RWPE1 (cell line): ENCODE measurements around the gene CBR1.

ENCODE experiments used
- CTCF ChIA-PET: fragments of 350-600 bp; sonication (Branson Sonifier 250); formaldehyde crosslinking; extraction: SDS; loops from one replicate; lab custom pipeline; 2021; lab: Yijun Ruan, JAX
- POLR2A ChIA-PET: fragments of 400-600 bp; formaldehyde crosslinking; extraction: SDS; loops from one replicate; lab custom pipeline; 2020; ENCODE audit warnings: antibody characterized with exemption; ENCODE audit not compliant: low non-redundant PET; lab: Yijun Ruan, JAX
- DNase-seq: peaks from one replicate; pipeline ENCODE4 v3.0.0; 2012; ENCODE audit warnings: low spot score
- H3K27ac ChIP-seq: fragments of 450-650 bp; 2 replicates; pipeline ENCODE4 v1.5.1; 2017
- CTCF ChIP-seq: fragments of 450-650 bp; conservative IDR thresholded peaks from 2 replicates; pipeline ENCODE4 v1.5.1; 2017; ENCODE audit warnings: low read depth, mild to moderate bottlenecking

The CBR1 gene

GRCh38 chr21:36035381-36035791 is 34.4 kb upstream of the CBR1 start:
- no peak for TF ChIP-seq CTCF
- POLR2A ChIA-PET, result no interaction called here
- CTCF ChIA-PET, result interaction anchor here (0.7 kb wide), 2 partner anchors 77 to 90 kb away, joined by 3 to 6 read pairs; no protein-coding TSS in a partner anchor
- no peak for DNase-seq
- H3K27ac ChIP-seq, result peak overlapping the region; percentile 25; the same call in 1 of the 2 replicates

DNA sequence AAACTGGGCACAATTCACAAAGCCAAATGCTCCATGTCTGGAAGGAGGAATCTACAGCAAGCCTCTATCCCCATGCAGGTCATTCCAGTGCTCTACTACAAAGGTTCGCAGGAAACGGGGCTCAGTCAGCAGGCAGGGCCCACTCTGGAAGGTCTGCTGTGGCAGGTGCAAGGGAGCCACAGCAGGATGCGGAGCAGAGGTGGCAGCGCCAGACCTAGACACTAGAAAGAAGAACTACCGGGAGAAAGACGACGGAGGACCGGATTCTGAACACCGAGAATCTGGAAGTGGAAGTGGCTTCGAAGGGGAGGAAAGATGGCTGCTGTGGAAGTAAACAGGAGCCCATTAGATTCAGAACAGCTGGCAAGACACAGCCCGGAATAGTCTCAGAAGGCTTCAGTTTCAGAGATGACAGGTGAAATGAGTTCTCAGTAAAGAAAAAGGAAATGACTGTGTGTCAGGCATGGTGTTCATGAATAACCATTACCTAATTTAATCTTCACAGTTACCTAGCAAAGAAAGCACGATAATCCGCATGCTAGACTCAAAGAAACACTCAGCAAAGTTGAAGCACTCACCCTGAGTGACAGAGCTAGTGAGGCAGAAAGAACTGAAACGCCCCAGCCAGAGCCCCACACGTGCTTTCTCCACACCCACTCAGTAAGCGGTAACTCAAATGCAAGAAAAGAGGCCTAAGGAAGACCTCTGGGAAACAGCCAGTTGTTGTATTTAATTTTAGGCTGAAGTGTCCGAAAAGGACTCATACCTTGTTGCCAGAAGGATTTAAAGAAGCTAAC is 30.9 kb upstream of the CBR1 start:
- peak overlapping the region; percentile 8; the same call in 1 of the 2 replicates for H3K27ac ChIP-seq
- CTCF ChIA-PET, result no interaction called here
- POLR2A ChIA-PET, result no interaction called here

GRCh38 chr21:36039861-36040260 is 30.0 kb upstream of the CBR1 start:
- 0 out of 2 replicates have a peak overlapping the region, but pooled peaks have one; percentile 22 for H3K27ac ChIP-seq
- ChIA-PET POLR2A (no interaction called here), CTCF (interaction anchor here (0.6 kb wide), 1 partner anchor 226 kb away, joined by 4 read pairs; no protein-coding TSS in a partner anchor)
- TF ChIP-seq CTCF, result no peak
- DNase-seq, result no peak

More for the DNA sequence above, 30.9 kb upstream of the CBR1 start:
- DNase-seq, result no peak
- no peak for TF ChIP-seq CTCF

DNA sequence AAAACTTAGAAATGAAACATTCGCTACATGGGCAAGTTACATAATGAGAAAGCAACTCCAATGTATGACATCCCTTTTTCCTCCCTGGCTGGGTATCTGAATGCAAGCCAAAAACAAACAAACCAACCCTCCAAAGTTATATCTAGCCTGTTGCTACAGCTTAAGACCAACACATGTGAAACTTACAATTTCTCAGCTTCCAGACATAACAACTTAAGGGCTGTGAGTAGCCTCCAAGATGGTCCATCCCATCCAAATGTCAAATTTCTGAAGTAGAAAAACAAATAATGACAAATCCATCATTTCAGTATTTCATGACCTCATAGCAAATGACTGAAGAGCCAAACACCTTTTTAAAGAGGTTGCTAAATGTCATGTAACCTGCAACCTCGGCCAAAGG is 29.4 kb upstream of the CBR1 start:
- no peak for TF ChIP-seq CTCF
- no peak overlapping the region for H3K27ac ChIP-seq
- ChIA-PET CTCF (interaction anchor here (0.6 kb wide), 2 partner anchors 226 to 1236 kb away, joined by 3 to 4 read pairs; no protein-coding TSS in a partner anchor), POLR2A (no interaction called here)
- DNase-seq, result no peak

GRCh38 chr21:36041910-36042309 is 27.9 kb upstream of the CBR1 start:
- no peak overlapping the region for H3K27ac ChIP-seq
- no peak for TF ChIP-seq CTCF
- ChIA-PET CTCF (interaction anchor here (0.6 kb wide), 1 partner anchor 36 kb away, joined by 4 read pairs; no protein-coding TSS in a partner anchor), POLR2A (no interaction called here)
- DNase-seq, result no peak

DNA sequence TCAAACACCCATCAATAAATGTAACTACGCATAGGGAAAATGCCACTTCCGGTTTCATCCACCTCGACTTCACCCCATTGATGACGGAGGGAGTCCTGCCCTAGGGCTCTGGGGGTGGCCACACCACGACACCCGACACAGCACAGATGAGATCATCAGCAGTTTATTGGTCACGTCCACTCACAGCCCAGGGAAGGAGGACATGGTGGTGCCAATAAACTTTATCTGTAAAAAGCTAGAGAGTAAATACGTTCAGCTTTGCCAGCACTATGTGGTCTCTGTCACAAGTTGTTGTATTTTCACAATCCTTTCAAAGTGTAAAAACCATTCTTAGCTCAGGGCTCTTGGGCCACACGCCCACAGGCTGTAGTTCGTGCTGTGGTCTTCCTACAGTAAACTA is 25.8 kb upstream of the CBR1 start:
- ChIA-PET POLR2A (no interaction called here), CTCF (no interaction called here)

More for the DNA sequence above, 25.8 kb upstream of the CBR1 start:
- H3K27ac ChIP-seq, result no peak overlapping the region
- TF ChIP-seq CTCF, result no peak
- DNase-seq, result no peak
